Measurements from ENCODE around the gene PRICKLE2. TPM values are rescaled to one million over a fixed set of nuclear protein-coding genes. Genes with fewer than 3 reads are reported as not detected.

The PRICKLE2 gene
- total and polyA plus RNA-seq, 2 experiments from 2014 or later: 1.1 to 12.5 TPM

DNA sequence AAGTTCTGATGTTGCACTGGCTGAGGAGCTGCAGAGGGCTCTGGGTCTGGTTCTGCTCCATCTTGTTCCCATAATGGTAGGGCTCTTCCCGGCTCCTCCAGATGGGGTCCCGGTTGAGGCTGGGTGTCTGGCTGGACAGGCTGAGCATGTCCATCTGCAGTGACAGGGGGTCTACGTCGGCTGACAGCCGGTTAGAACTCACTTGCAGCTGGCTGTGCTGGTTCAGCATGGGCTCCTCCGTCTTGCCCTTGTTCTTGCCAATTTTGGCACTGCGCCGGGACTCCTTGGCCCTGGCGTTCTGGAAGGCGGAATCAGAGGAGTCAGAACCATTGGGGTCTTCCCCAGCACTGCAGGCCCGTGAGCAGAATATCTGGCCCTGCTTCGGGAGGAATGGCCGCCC is 78.1 kb downstream of the PRICKLE2 start:
- Histone ChIP-seq H4K20me1 (replicated peaks; ENCODE audit: insufficient read depth) (no peaks in the 10 kb centered on the region), H2AFZ (no peak overlapping the region), H3K36me3 (ENCODE audit: insufficient read depth) (no peaks in the 10 kb centered on the region), H3K27ac (ENCODE audit: low read depth) (no peak overlapping the region), H3F3A (replicated peaks; ENCODE audit: low read depth) (no peaks in the 10 kb centered on the region), H3K79me2 (replicated peaks; ENCODE audit: insufficient read depth) (no peaks in the 10 kb centered on the region), H3K4me2 (no peak overlapping the region), H3K4me3 (no peak overlapping the region), H3K9me2 (ENCODE audit: insufficient read depth) (no peaks in the 10 kb centered on the region), H3K4me1 (ENCODE audit: insufficient read depth) (no peaks in the 10 kb centered on the region), H3K27me3 (ENCODE audit: insufficient read depth) (no peaks in the 10 kb centered on the region)
- Mint-ChIP-seq H3K27me3 (ENCODE audit: insufficient read depth, low read depth, poor library complexity) (peaks cover 10% of the 10 kb centered on the region), H3K27ac (no peak overlapping the region), H3K36me3 (ENCODE audit: low read depth) (peaks cover 12% of the 10 kb centered on the region), H3K9me3 (no peaks in the 10 kb centered on the region), H3K4me3 (no peak overlapping the region), H3K4me1 (peaks cover 9% of the 10 kb centered on the region)
- TF ChIP-seq, protein P1, sequence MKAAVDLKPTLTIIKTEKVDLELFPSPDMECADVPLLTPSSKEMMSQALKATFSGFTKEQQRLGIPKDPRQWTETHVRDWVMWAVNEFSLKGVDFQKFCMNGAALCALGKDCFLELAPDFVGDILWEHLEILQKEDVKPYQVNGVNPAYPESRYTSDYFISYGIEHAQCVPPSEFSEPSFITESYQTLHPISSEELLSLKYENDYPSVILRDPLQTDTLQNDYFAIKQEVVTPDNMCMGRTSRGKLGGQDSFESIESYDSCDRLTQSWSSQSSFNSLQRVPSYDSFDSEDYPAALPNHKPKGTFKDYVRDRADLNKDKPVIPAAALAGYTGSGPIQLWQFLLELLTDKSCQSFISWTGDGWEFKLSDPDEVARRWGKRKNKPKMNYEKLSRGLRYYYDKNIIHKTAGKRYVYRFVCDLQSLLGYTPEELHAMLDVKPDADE (IDR thresholded peaks at IDR 0.05): no peak
- no peak for TF ChIP-seq STAT1 (IDR thresholded peaks at IDR 0.05; ENCODE audit: unreplicated experiment)
- no peak for TF ChIP-seq EZH2 (IDR thresholded peaks at IDR 0.05; ENCODE audit: low read depth, unreplicated experiment)
- TF ChIP-seq, protein P2, sequence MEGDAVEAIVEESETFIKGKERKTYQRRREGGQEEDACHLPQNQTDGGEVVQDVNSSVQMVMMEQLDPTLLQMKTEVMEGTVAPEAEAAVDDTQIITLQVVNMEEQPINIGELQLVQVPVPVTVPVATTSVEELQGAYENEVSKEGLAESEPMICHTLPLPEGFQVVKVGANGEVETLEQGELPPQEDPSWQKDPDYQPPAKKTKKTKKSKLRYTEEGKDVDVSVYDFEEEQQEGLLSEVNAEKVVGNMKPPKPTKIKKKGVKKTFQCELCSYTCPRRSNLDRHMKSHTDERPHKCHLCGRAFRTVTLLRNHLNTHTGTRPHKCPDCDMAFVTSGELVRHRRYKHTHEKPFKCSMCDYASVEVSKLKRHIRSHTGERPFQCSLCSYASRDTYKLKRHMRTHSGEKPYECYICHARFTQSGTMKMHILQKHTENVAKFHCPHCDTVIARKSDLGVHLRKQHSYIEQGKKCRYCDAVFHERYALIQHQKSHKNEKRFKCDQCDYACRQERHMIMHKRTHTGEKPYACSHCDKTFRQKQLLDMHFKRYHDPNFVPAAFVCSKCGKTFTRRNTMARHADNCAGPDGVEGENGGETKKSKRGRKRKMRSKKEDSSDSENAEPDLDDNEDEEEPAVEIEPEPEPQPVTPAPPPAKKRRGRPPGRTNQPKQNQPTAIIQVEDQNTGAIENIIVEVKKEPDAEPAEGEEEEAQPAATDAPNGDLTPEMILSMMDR (conservative IDR thresholded peaks at IDR 0.05; ENCODE audit: low read depth in 2 of 2): no peak
- no peak for TF ChIP-seq POLR2AphosphoS5 (IDR thresholded peaks at IDR 0.05; ENCODE audit: low read depth)
- TF ChIP-seq, protein P3, sequence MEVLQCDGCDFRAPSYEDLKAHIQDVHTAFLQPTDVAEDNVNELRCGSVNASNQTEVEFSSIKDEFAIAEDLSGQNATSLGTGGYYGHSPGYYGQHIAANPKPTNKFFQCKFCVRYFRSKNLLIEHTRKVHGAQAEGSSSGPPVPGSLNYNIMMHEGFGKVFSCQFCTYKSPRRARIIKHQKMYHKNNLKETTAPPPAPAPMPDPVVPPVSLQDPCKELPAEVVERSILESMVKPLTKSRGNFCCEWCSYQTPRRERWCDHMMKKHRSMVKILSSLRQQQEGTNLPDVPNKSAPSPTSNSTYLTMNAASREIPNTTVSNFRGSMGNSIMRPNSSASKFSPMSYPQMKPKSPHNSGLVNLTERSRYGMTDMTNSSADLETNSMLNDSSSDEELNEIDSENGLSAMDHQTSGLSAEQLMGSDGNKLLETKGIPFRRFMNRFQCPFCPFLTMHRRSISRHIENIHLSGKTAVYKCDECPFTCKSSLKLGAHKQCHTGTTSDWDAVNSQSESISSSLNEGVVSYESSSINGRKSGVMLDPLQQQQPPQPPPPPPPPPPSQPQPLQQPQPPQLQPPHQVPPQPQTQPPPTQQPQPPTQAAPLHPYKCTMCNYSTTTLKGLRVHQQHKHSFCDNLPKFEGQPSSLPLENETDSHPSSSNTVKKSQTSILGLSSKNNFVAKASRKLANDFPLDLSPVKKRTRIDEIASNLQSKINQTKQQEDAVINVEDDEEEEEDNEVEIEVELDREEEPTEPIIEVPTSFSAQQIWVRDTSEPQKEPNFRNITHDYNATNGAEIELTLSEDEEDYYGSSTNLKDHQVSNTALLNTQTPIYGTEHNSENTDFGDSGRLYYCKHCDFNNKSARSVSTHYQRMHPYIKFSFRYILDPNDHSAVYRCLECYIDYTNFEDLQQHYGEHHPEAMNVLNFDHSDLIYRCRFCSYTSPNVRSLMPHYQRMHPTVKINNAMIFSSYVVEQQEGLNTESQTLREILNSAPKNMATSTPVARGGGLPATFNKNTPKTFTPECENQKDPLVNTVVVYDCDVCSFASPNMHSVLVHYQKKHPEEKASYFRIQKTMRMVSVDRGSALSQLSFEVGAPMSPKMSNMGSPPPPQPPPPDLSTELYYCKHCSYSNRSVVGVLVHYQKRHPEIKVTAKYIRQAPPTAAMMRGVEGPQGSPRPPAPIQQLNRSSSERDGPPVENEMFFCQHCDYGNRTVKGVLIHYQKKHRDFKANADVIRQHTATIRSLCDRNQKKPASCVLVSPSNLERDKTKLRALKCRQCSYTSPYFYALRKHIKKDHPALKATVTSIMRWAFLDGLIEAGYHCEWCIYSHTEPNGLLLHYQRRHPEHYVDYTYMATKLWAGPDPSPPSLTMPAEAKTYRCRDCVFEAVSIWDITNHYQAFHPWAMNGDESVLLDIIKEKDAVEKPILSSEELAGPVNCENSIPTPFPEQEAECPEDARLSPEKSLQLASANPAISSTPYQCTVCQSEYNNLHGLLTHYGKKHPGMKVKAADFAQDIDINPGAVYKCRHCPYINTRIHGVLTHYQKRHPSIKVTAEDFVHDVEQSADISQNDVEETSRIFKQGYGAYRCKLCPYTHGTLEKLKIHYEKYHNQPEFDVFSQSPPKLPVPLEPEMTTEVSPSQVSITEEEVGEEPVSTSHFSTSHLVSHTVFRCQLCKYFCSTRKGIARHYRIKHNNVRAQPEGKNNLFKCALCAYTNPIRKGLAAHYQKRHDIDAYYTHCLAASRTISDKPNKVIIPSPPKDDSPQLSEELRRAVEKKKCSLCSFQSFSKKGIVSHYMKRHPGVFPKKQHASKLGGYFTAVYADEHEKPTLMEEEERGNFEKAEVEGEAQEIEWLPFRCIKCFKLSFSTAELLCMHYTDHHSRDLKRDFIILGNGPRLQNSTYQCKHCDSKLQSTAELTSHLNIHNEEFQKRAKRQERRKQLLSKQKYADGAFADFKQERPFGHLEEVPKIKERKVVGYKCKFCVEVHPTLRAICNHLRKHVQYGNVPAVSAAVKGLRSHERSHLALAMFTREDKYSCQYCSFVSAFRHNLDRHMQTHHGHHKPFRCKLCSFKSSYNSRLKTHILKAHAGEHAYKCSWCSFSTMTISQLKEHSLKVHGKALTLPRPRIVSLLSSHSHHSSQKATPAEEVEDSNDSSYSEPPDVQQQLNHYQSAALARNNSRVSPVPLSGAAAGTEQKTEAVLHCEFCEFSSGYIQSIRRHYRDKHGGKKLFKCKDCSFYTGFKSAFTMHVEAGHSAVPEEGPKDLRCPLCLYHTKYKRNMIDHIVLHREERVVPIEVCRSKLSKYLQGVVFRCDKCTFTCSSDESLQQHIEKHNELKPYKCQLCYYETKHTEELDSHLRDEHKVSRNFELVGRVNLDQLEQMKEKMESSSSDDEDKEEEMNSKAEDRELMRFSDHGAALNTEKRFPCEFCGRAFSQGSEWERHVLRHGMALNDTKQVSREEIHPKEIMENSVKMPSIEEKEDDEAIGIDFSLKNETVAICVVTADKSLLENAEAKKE (CRISPR knock-in tag; IDR thresholded peaks at IDR 0.05): no peak
- TF ChIP-seq ZNF331 (CRISPR knock-in tag; IDR thresholded peaks at IDR 0.05; ENCODE audit: low read depth): no peak
- TF ChIP-seq ZNF114 (CRISPR knock-in tag; IDR thresholded peaks at IDR 0.05): no peak
- no peak for TF ChIP-seq EZH2phosphoT487 (IDR thresholded peaks at IDR 0.05; ENCODE audit: unreplicated experiment)
- TF ChIP-seq NANOG (IDR thresholded peaks at IDR 0.05; ENCODE audit: borderline replicate concordance): no peak
- TF ChIP-seq JUNB (IDR thresholded peaks at IDR 0.05; ENCODE audit: unreplicated experiment): no peak
- TF ChIP-seq, protein P4, sequence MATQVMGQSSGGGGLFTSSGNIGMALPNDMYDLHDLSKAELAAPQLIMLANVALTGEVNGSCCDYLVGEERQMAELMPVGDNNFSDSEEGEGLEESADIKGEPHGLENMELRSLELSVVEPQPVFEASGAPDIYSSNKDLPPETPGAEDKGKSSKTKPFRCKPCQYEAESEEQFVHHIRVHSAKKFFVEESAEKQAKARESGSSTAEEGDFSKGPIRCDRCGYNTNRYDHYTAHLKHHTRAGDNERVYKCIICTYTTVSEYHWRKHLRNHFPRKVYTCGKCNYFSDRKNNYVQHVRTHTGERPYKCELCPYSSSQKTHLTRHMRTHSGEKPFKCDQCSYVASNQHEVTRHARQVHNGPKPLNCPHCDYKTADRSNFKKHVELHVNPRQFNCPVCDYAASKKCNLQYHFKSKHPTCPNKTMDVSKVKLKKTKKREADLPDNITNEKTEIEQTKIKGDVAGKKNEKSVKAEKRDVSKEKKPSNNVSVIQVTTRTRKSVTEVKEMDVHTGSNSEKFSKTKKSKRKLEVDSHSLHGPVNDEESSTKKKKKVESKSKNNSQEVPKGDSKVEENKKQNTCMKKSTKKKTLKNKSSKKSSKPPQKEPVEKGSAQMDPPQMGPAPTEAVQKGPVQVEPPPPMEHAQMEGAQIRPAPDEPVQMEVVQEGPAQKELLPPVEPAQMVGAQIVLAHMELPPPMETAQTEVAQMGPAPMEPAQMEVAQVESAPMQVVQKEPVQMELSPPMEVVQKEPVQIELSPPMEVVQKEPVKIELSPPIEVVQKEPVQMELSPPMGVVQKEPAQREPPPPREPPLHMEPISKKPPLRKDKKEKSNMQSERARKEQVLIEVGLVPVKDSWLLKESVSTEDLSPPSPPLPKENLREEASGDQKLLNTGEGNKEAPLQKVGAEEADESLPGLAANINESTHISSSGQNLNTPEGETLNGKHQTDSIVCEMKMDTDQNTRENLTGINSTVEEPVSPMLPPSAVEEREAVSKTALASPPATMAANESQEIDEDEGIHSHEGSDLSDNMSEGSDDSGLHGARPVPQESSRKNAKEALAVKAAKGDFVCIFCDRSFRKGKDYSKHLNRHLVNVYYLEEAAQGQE (IDR thresholded peaks at IDR 0.05; ENCODE audit: unreplicated experiment): no peak
- no peak for TF ChIP-seq CREB1 (CRISPR knock-in tag; IDR thresholded peaks at IDR 0.05; ENCODE audit: low read depth)
- ATAC-seq (no peak), DNase-seq (ENCODE audit: low spot score) (no peak)

Data from GM23338 (cell line).